ENCODE measurements around the gene NCBP2.

- TF ChIP-seq POLR2AphosphoS5 (IDR thresholded peaks at IDR 0.05; ENCODE audit: low read depth, low read length) (no peak), TAF1 (IDR thresholded peaks at IDR 0.05; ENCODE audit: borderline replicate concordance, insufficient read depth, low read length) (no peak)
These were observed 24.4 kb upstream of the NCBP2 start for GRCh38 chr3:196966526-196967401.
